ENCODE data around the gene KIFC3. TPM values are rescaled to one million over a fixed set of nuclear protein-coding genes. Genes with fewer than 3 reads are reported as not detected.

KIFC3 gene
- total RNA-seq, 1 experiment from 2014 or later = 71.2 TPM

- DNase-seq (ENCODE audit: low read depth) = no peak
These were observed 37.0 kb downstream of the KIFC3 start for GRCh38 chr16:57765160-57765728.

GRCh38 chr16:57764341-57765159 is 37.7 kb downstream of the KIFC3 start:
- peak; percentile 95 for DNase-seq (ENCODE audit: low read depth)

- no peak for DNase-seq (ENCODE audit: low read depth)
These were observed 38.3 kb downstream of the KIFC3 start for GRCh38 chr16:57764006-57764340.

- no peak for DNase-seq (ENCODE audit: low read depth)
These were observed 38.8 kb downstream of the KIFC3 start for GRCh38 chr16:57763285-57764005.

- DNase-seq (ENCODE audit: low read depth) = no peak
These were observed 39.8 kb downstream of the KIFC3 start for GRCh38 chr16:57762365-57763040.

GRCh38 chr16:57761957-57762356 is 40.3 kb downstream of the KIFC3 start:
- no peak for DNase-seq (ENCODE audit: low read depth)

GRCh38 chr16:57761301-57761700 is 41.0 kb downstream of the KIFC3 start:
- DNase-seq (ENCODE audit: low read depth) = no peak

- DNase-seq (ENCODE audit: low read depth) = no peak
These were observed 41.7 kb downstream of the KIFC3 start for GRCh38 chr16:57760357-57761160.

GRCh38 chr16:57759541-57760356 is 42.5 kb downstream of the KIFC3 start:
- no peak for DNase-seq (ENCODE audit: low read depth)

- DNase-seq (ENCODE audit: low read depth) = no peak
These were observed 43.2 kb downstream of the KIFC3 start for GRCh38 chr16:57759131-57759530.

- DNase-seq (ENCODE audit: low read depth) = no peak
These were observed 43.8 kb downstream of the KIFC3 start for GRCh38 chr16:57758331-57759117.

- DNase-seq (ENCODE audit: low read depth) = no peak
These were observed 44.4 kb downstream of the KIFC3 start for GRCh38 chr16:57757883-57758282.

GRCh38 chr16:57757326-57757786 is 44.9 kb downstream of the KIFC3 start:
- DNase-seq (ENCODE audit: low read depth) = peak; percentile 76

- DNase-seq (ENCODE audit: low read depth) = no peak
These were observed 45.6 kb downstream of the KIFC3 start for GRCh38 chr16:57756424-57757325.

- DNase-seq (ENCODE audit: low read depth) = no peak
These were observed 46.4 kb downstream of the KIFC3 start for GRCh38 chr16:57755726-57756423.

GRCh38 chr16:57755061-57755684 is 47.1 kb downstream of the KIFC3 start:
- no peak for DNase-seq (ENCODE audit: low read depth)

- no peak for DNase-seq (ENCODE audit: low read depth)
These were observed 47.8 kb downstream of the KIFC3 start for GRCh38 chr16:57754354-57755060.

Measured in M059J (cell line).